H9 (cell line): ENCODE measurements around the gene CNGA2. TPM values are rescaled to one million over a fixed set of nuclear protein-coding genes. Genes with fewer than 3 reads are reported as not detected.

Experiments used
- DNase-seq: peaks from one replicate; pipeline ENCODE4 v3.0.0-alpha.2; 2017
- H2AFZ ChIP-seq: one replicate; pipeline ENCODE4 v1.6.1; 2013; ENCODE audit warnings: mild to moderate bottlenecking, low read length, control low read depth, moderate library complexity
- H2AK5ac ChIP-seq: 2 replicates; pipeline ENCODE4 v1.6.1; 2013; ENCODE audit warnings: low read length, control low read depth, mixed read lengths; ENCODE audit not compliant: insufficient read length
- H2BK120ac ChIP-seq: one replicate; pipeline ENCODE4 v1.6.1; 2013; ENCODE audit warnings: low read depth, mild to moderate bottlenecking, low read length, control low read depth, inconsistent platforms; ENCODE audit not compliant: poor library complexity, severe bottlenecking
- H2BK12ac ChIP-seq: 2 replicates; pipeline ENCODE4 v1.6.1; 2013; ENCODE audit warnings: low read length, control low read depth, mixed read lengths, low read depth; ENCODE audit not compliant: insufficient read length
- H2BK15ac ChIP-seq: 2 replicates; pipeline ENCODE4 v1.6.1; 2013; ENCODE audit warnings: low read depth, low read length, control low read depth
- H2BK20ac ChIP-seq: one replicate; pipeline ENCODE4 v1.6.1; 2013; ENCODE audit warnings: low read depth, mild to moderate bottlenecking, low read length, control low read depth, inconsistent platforms; ENCODE audit not compliant: poor library complexity, severe bottlenecking
- H2BK5ac ChIP-seq: 2 replicates; pipeline ENCODE4 v1.6.1; 2013; ENCODE audit warnings: low read length, control low read depth, mixed read lengths; ENCODE audit not compliant: insufficient read length
- H3K14ac ChIP-seq: 2 replicates; pipeline ENCODE4 v1.6.1; 2013; ENCODE audit warnings: low read length, control low read depth; ENCODE audit not compliant: insufficient read depth
- H3K18ac ChIP-seq: 2 replicates; pipeline ENCODE4 v1.6.1; 2013; ENCODE audit warnings: low read depth, mild to moderate bottlenecking, mixed read lengths, low read length, control low read depth; ENCODE audit not compliant: insufficient read length
- H3K23ac ChIP-seq: 2 replicates; pipeline ENCODE4 v1.6.1; 2013; ENCODE audit warnings: low read length, control low read depth, mixed read lengths, low read depth; ENCODE audit not compliant: insufficient read length
- H3K23me2 ChIP-seq: 2 replicates; pipeline ENCODE4 v1.6.1; 2013; ENCODE audit warnings: low read depth, mild to moderate bottlenecking, mixed read lengths, low read length, control low read depth; ENCODE audit not compliant: insufficient read length, poor library complexity, severe bottlenecking
- H3K27ac ChIP-seq: 2 replicates; pipeline ENCODE4 v1.5.1; 2013; ENCODE audit warnings: low read length, control low read depth, mixed read lengths, low read depth; ENCODE audit not compliant: insufficient read length
- H3K27me3 ChIP-seq: 2 replicates; pipeline ENCODE4 v1.6.1; 2013; ENCODE audit warnings: low read length, control low read depth, inconsistent platforms; ENCODE audit not compliant: insufficient read depth
- H3K4ac ChIP-seq: 2 replicates; pipeline ENCODE4 v1.6.1; 2013; ENCODE audit warnings: low read depth, mild to moderate bottlenecking, control low read depth, inconsistent platforms, low read length, moderate library complexity
- H3K4me1 ChIP-seq: 2 replicates; pipeline ENCODE4 v1.6.1; 2013; ENCODE audit warnings: low read length, control low read depth, inconsistent platforms; ENCODE audit not compliant: insufficient read depth
- H3K4me2 ChIP-seq: 2 replicates; pipeline ENCODE4 v1.6.1; 2013; ENCODE audit warnings: low read length, control low read depth, mixed read lengths; ENCODE audit not compliant: insufficient read length, insufficient read depth
- H3K56ac ChIP-seq: 2 replicates; pipeline ENCODE4 v1.6.1; 2013; ENCODE audit warnings: low read depth, mild to moderate bottlenecking, mixed read lengths, low read length, control low read depth; ENCODE audit not compliant: insufficient read length
- H3K79me1 ChIP-seq: 2 replicates; pipeline ENCODE4 v1.6.1; 2013; ENCODE audit warnings: low read depth, mild to moderate bottlenecking, moderate library complexity, low read length, control low read depth, inconsistent platforms; ENCODE audit not compliant: insufficient read depth, poor library complexity, severe bottlenecking
- H3K79me2 ChIP-seq: 2 replicates; pipeline ENCODE4 v1.6.1; 2013; ENCODE audit warnings: low read length, control low read depth, inconsistent platforms; ENCODE audit not compliant: insufficient read depth
- H3K9ac ChIP-seq: 2 replicates; pipeline ENCODE4 v1.6.1; 2013; ENCODE audit warnings: low read length, control low read depth, mixed read lengths; ENCODE audit not compliant: insufficient read length; ENCODE audit errors: extremely low read depth
- H3K9me3 ChIP-seq: one replicate; pipeline ENCODE4 v1.6.1; 2013; ENCODE audit warnings: low read depth, low read length, inconsistent platforms; ENCODE audit not compliant: control insufficient read depth
- H3T11ph ChIP-seq: one replicate; pipeline ENCODE4 v1.6.1; 2013; ENCODE audit warnings: mild to moderate bottlenecking, low read length, control low read depth, inconsistent platforms
- H4K20me1 ChIP-seq: one replicate; pipeline ENCODE4 v1.6.1; 2013; ENCODE audit not compliant: control insufficient read depth, insufficient read length, insufficient read depth
- H4K5ac ChIP-seq: 2 replicates; pipeline ENCODE4 v1.6.1; 2013; ENCODE audit warnings: low read depth, mild to moderate bottlenecking, mixed read lengths, low read length, control low read depth; ENCODE audit not compliant: insufficient read length
- H4K8ac ChIP-seq: replicated peaks from 2 replicates; pipeline ENCODE4 v1.6.1; 2013; ENCODE audit warnings: low read length, control low read depth, mixed read lengths, low read depth; ENCODE audit not compliant: insufficient read length
- H4K91ac ChIP-seq: 2 replicates; pipeline ENCODE4 v1.6.1; 2013; ENCODE audit warnings: low read depth, mild to moderate bottlenecking, moderate library complexity, mixed read lengths, low read length, control low read depth; ENCODE audit not compliant: insufficient read length
- H3K27ac Mint-ChIP-seq, 3 experiments: 2 replicates in 2 of 3; 3 replicates in 1 of 3; pipeline ENCODE4 v1.8.0; 2020 to 2021; ENCODE audit warnings: mixed read lengths in 3 of 3, mild to moderate bottlenecking in 1 of 3, moderate library complexity in 1 of 3
- H3K27me3 Mint-ChIP-seq: 2 replicates; pipeline ENCODE4 v1.8.0; 2021; ENCODE audit warnings: low read depth, mild to moderate bottlenecking, moderate library complexity, mixed read lengths
- H3K36me3 Mint-ChIP-seq, 3 experiments: 2 replicates in 2 of 3; 3 replicates in 1 of 3; pipeline ENCODE4 v1.8.0; 2020 to 2021; ENCODE audit warnings: low read depth in 3 of 3, mixed read lengths in 3 of 3; ENCODE audit not compliant: insufficient read depth in 1 of 3
- H3K4me1 Mint-ChIP-seq, 2 experiments: 2 replicates each; pipeline ENCODE4 v1.8.0; 2020; ENCODE audit warnings: mixed read lengths in 2 of 2
- H3K4me3 Mint-ChIP-seq, 2 experiments: 2 replicates in 1 of 2; 3 replicates in 1 of 2; pipeline ENCODE4 v1.8.0; 2020 to 2021; ENCODE audit warnings: mild to moderate bottlenecking in 2 of 2, mixed read lengths in 2 of 2, moderate library complexity in 1 of 2
- H3K9me3 Mint-ChIP-seq, 2 experiments: 2 replicates in 1 of 2; 3 replicates in 1 of 2; pipeline ENCODE4 v1.8.0; 2020; ENCODE audit warnings: mild to moderate bottlenecking in 2 of 2, mixed read lengths in 2 of 2, moderate library complexity in 1 of 2
- WGBS: extraction: QIAGEN DNeasy Blood & Tissue Kit; methylation state at CpG from one replicate; pipeline ENCODE4 v1.1.7; 2013; ENCODE audit warnings: missing lambda C conversion rate, low lambda C conversion rate, mixed read lengths; ENCODE audit not compliant: insufficient read length; ENCODE audit errors: extremely low coverage; 5-methylcytosine and 5-hydroxymethylcytosine counted together
- total RNA-seq: library from RNA; stranded (reverse); gene quantifications from 2 replicates; pipeline ENCODE4 v1.2.1, GENCODE V29; 2021
- TF ChIP-seq, protein P1 (sequence below): fragments of 200-600 bp; sonication (generic); conservative IDR thresholded peaks from 3 replicates; pipeline ENCODE4 v1.8.0; 2021; ENCODE audit warnings: antibody characterized with exemption, mild to moderate bottlenecking

Gene CNGA2
- total RNA-seq, 1 experiment from 2014 or later: not detected

DNA sequence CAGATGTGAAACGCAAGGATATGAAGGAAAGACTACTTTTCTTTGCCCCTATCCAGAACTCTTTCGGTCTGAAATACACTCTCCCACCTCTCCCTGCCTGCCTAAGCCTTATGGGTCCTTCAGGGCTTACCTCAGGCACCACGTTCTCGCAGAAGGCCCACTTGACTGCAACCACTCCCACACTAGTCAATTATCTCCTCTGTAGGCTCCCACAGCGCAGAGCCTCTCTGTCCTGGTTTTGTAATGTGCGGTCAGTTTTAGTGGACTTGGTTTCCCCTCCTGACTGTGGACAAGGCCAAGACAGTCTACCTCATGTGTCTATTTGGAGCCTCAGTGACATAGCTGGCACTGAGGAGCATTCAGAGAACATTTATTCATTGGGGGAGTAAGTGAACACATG, 11.1 kb downstream of the CNGA2 start:
- Mint-ChIP-seq H3K36me3 (peaks cover 0 to 6% (median 4%) of the 10 kb centered on the region in 3 experiments; a peak in 2 of 7 replicates), H3K9me3 (peaks cover 72 to 80% of the 10 kb centered on the region in 2 experiments), H3K4me1 (peaks cover 9 to 10% of the 10 kb centered on the region in 2 experiments), H3K4me3 (no peak overlapping the region), H3K27ac (no peak overlapping the region), H3K27me3 (no peaks in the 10 kb centered on the region; the same call in 1 of the 2 replicates)
- no peaks in the 10 kb centered on the region for H3K79me1 ChIP-seq
- TF ChIP-seq, protein P1, sequence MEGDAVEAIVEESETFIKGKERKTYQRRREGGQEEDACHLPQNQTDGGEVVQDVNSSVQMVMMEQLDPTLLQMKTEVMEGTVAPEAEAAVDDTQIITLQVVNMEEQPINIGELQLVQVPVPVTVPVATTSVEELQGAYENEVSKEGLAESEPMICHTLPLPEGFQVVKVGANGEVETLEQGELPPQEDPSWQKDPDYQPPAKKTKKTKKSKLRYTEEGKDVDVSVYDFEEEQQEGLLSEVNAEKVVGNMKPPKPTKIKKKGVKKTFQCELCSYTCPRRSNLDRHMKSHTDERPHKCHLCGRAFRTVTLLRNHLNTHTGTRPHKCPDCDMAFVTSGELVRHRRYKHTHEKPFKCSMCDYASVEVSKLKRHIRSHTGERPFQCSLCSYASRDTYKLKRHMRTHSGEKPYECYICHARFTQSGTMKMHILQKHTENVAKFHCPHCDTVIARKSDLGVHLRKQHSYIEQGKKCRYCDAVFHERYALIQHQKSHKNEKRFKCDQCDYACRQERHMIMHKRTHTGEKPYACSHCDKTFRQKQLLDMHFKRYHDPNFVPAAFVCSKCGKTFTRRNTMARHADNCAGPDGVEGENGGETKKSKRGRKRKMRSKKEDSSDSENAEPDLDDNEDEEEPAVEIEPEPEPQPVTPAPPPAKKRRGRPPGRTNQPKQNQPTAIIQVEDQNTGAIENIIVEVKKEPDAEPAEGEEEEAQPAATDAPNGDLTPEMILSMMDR: no peak
- H2AK5ac ChIP-seq: no peak overlapping the region
- no peak overlapping the region for H2BK20ac ChIP-seq
- H3T11ph ChIP-seq: no peak overlapping the region
- no peak overlapping the region for H3K9ac ChIP-seq
- no peak overlapping the region for H3K14ac ChIP-seq
- H4K91ac ChIP-seq: no peak overlapping the region
- H2BK15ac ChIP-seq: no peak overlapping the region
- H3K18ac ChIP-seq: no peak overlapping the region
- H4K5ac ChIP-seq: no peak overlapping the region
- H2BK120ac ChIP-seq: no peak overlapping the region
- no peak overlapping the region for H3K4me2 ChIP-seq
- no peaks in the 10 kb centered on the region for H3K4me1 ChIP-seq
- no peak overlapping the region for H2AFZ ChIP-seq
- H3K9me3 ChIP-seq: peaks cover 62% of the 10 kb centered on the region
- H4K8ac ChIP-seq: no peak overlapping the region
- H3K27me3 ChIP-seq: no peaks in the 10 kb centered on the region; the same call in 1 of the 2 replicates
- WGBS: no CpG with 5 or more reads among the region's 6 CpGs
- H2BK5ac ChIP-seq: no peak overlapping the region
- no peak overlapping the region for H3K56ac ChIP-seq
- no peaks in the 10 kb centered on the region for H4K20me1 ChIP-seq
- peaks cover 2% of the 10 kb centered on the region for H3K23me2 ChIP-seq
- no peak overlapping the region for H2BK12ac ChIP-seq
- peak; percentile 8 for DNase-seq
- H3K4ac ChIP-seq: no peak overlapping the region
- no peak overlapping the region for H3K23ac ChIP-seq
- H3K27ac ChIP-seq: no peak overlapping the region
- no peaks in the 10 kb centered on the region for H3K79me2 ChIP-seq
